HEK293T (cell line): Measurements from ENCODE around the gene FBXO10.

Experiments used
- CTCF ChIA-PET: fragments of 350-600 bp; formaldehyde crosslinking; extraction: SDS; loops from one replicate; lab custom pipeline; 2021; ENCODE audit warnings: antibody characterized with exemption, inconsistent platforms; lab: Yijun Ruan, JAX
- POLR2A ChIA-PET: fragments of 350-600 bp; formaldehyde crosslinking; extraction: SDS; loops from one replicate; lab custom pipeline; 2020; ENCODE audit warnings: antibody characterized with exemption, inconsistent platforms; lab: Yijun Ruan, JAX
- DNase-seq: peaks from one replicate; pipeline ENCODE4 v3.0.0; 2012; ENCODE audit warnings: mixed read lengths; ENCODE audit errors: extremely low spot score
- ARNT ChIP-seq: fragments of 450-650 bp; IDR thresholded peaks from 2 replicates; pipeline ENCODE4 v1.6.1; 2017; ENCODE audit warnings: mild to moderate bottlenecking
- CTBP1 ChIP-seq: fragments of 450-650 bp; IDR thresholded peaks from 2 replicates; pipeline ENCODE4 v1.6.1; 2016; ENCODE audit warnings: borderline replicate concordance
- FOXK2 ChIP-seq: fragments of 450-650 bp; IDR thresholded peaks from 2 replicates; pipeline ENCODE4 v1.6.1; 2016; ENCODE audit warnings: mild to moderate bottlenecking
- FOXM1 ChIP-seq: fragments of 450-650 bp; IDR thresholded peaks from 2 replicates; pipeline ENCODE4 v1.6.1; 2017; ENCODE audit warnings: mild to moderate bottlenecking, borderline replicate concordance
- L3MBTL2 ChIP-seq: fragments of 450-650 bp; conservative IDR thresholded peaks from 2 replicates; pipeline ENCODE4 v1.6.1; 2016; ENCODE audit warnings: mild to moderate bottlenecking
- LEF1 ChIP-seq: fragments of 450-650 bp; IDR thresholded peaks from 2 replicates; pipeline ENCODE4 v1.6.1; 2017; ENCODE audit warnings: mild to moderate bottlenecking, borderline replicate concordance
- NFRKB ChIP-seq: fragments of 450-650 bp; IDR thresholded peaks from 2 replicates; pipeline ENCODE4 v1.6.1; 2016; ENCODE audit warnings: mild to moderate bottlenecking, moderate library complexity
- SP1 ChIP-seq: fragments of 450-650 bp; IDR thresholded peaks from 2 replicates; pipeline ENCODE4 v1.6.1; 2017
- TARDBP ChIP-seq: fragments of 450-650 bp; IDR thresholded peaks from 2 replicates; pipeline ENCODE4 v1.6.1; 2016
- TF ChIP-seq, protein P1 (sequence below): fragments of 450-650 bp; IDR thresholded peaks from 2 replicates; pipeline ENCODE4 v1.6.1; 2016

The FBXO10 gene

DNA sequence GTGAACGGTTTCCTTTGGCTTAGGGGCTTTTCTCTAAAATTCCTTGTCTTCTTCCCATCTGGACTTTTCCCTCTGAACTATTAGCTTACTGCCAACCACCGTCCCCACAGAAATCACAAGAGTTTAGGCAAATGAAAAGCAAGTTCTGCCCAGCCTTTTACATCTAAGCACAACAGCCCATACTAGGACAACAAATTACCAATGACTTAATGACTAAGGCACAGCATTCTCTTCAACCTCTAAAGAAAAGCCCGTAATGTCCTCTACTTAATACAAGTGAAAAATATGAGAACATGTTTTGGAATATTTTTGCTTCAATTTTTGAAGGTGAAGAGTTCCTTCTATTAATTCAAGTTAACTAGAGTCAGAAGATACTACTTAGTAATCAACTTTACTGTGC, 112.2 kb downstream of the FBXO10 start:
- CTCF ChIA-PET = interaction anchor here (0.7 kb wide), 1 partner anchor 122 kb away, joined by 3 read pairs; no protein-coding TSS in a partner anchor

More for the DNA sequence above, 112.2 kb downstream of the FBXO10 start:
- TF ChIP-seq, protein P1, sequence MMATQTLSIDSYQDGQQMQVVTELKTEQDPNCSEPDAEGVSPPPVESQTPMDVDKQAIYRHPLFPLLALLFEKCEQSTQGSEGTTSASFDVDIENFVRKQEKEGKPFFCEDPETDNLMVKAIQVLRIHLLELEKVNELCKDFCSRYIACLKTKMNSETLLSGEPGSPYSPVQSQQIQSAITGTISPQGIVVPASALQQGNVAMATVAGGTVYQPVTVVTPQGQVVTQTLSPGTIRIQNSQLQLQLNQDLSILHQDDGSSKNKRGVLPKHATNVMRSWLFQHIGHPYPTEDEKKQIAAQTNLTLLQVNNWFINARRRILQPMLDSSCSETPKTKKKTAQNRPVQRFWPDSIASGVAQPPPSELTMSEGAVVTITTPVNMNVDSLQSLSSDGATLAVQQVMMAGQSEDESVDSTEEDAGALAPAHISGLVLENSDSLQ = no peak
- TF ChIP-seq TARDBP = no peak
- TF ChIP-seq CTBP1 = no peak
- TF ChIP-seq LEF1 = no peak
- TF ChIP-seq SP1 = no peak
- no peak for TF ChIP-seq FOXK2
- TF ChIP-seq NFRKB = no peak
- no peak for TF ChIP-seq L3MBTL2
- no peak for TF ChIP-seq FOXM1
- no peak for TF ChIP-seq ARNT
- POLR2A ChIA-PET = interaction anchor here (0.5 to 1.1 kb wide), 2 partner anchors 13 to 22 kb away, joined by 3 read pairs; partner anchors contain the start of gene POLR1E
- DNase-seq = no peak
